ENCODE measurements around the gene CHD9NB.

CHD9NB gene

GRCh38 chr16:53084746-53085334 is 32.1 kb upstream of the CHD9NB start:
- H3K4me3 ChIP-seq (ENCODE audit: low read depth, low read length): no peak overlapping the region
- peaks cover 12% of the 10 kb centered on the region for H3K79me1 ChIP-seq (ENCODE audit: low read length)
- no peaks in the 10 kb centered on the region for H3K9me3 ChIP-seq (ENCODE audit: insufficient read depth, low read depth, low read length)
- no peak overlapping the region for H2AK5ac ChIP-seq (ENCODE audit: low read length)
- H3K9ac ChIP-seq (ENCODE audit: low read length): no peak overlapping the region
- H4K12ac ChIP-seq (ENCODE audit: low read depth, low read length): no peak overlapping the region
- no CpG with 5 or more reads among the region's 8 CpGs for WGBS (ENCODE audit: extremely low coverage, insufficient coverage, insufficient read length)
- H2BK12ac ChIP-seq (ENCODE audit: low read length): peak overlapping the region; percentile 69
- no peak overlapping the region for H4K8ac ChIP-seq (ENCODE audit: low read depth, low read length)
- H3K23ac ChIP-seq (ENCODE audit: low read length): no peak overlapping the region
- H3K4me1 ChIP-seq (ENCODE audit: control insufficient read depth in 1 of 2, insufficient read depth in 2 of 2, low read length in 2 of 2): peaks cover 21 to 32% of the 10 kb centered on the region in 2 experiments
- no peak overlapping the region for H3K27ac ChIP-seq (ENCODE audit: low read depth, low read length)
- no peak overlapping the region for H3K14ac ChIP-seq (ENCODE audit: low read length)
- H3K4me2 ChIP-seq (ENCODE audit: low read length): no peak overlapping the region
- peak overlapping the region; percentile 36 for H4K91ac ChIP-seq (ENCODE audit: low read depth, low read length)
- H3K18ac ChIP-seq (ENCODE audit: low read length): no peak overlapping the region
- H2BK5ac ChIP-seq (ENCODE audit: low read depth, low read length, poor library complexity): no peak overlapping the region
- no peaks in the 10 kb centered on the region for H3K36me3 ChIP-seq (ENCODE audit: control insufficient read depth in 1 of 2, insufficient read depth in 2 of 2, low read length in 2 of 2)
- DNase-seq: no peak
- no peak overlapping the region for H2BK120ac ChIP-seq (ENCODE audit: insufficient read depth, low read length, poor library complexity)
- no peak overlapping the region for H3K4ac ChIP-seq (ENCODE audit: low read depth, low read length)
- no peak overlapping the region for H2AFZ ChIP-seq (ENCODE audit: insufficient read depth, low read length, poor library complexity)
- H3K79me2 ChIP-seq (ENCODE audit: control insufficient read depth, insufficient read depth, low read length, poor library complexity): no peaks in the 10 kb centered on the region
- no peaks in the 10 kb centered on the region for H3K27me3 ChIP-seq (ENCODE audit: insufficient read depth, low read length)

GRCh38 chr16:53084141-53084541 is 31.4 kb upstream of the CHD9NB start:
- Histone ChIP-seq H3K14ac (ENCODE audit: low read length) (peak overlapping the region; percentile 32), H2BK5ac (ENCODE audit: low read depth, low read length, poor library complexity) (no peak overlapping the region), H2BK120ac (ENCODE audit: insufficient read depth, low read length, poor library complexity) (no peak overlapping the region), H3K79me1 (ENCODE audit: low read length) (peaks cover 16% of the 10 kb centered on the region), H3K27ac (ENCODE audit: low read depth, low read length) (no peak overlapping the region), H2AK5ac (ENCODE audit: low read length) (no peak overlapping the region), H2BK12ac (ENCODE audit: low read length) (no peak overlapping the region), H3K4me2 (ENCODE audit: low read length) (no peak overlapping the region), H3K4me1 (ENCODE audit: control insufficient read depth in 1 of 2, insufficient read depth in 2 of 2, low read length in 2 of 2) (peaks cover 26 to 38% of the 10 kb centered on the region in 2 experiments), H3K18ac (ENCODE audit: low read length) (no peak overlapping the region), H4K91ac (ENCODE audit: low read depth, low read length) (no peak overlapping the region), H3K36me3 (ENCODE audit: control insufficient read depth in 1 of 2, insufficient read depth in 2 of 2, low read length in 2 of 2) (no peaks in the 10 kb centered on the region), H3K79me2 (ENCODE audit: control insufficient read depth, insufficient read depth, low read length, poor library complexity) (no peaks in the 10 kb centered on the region), H3K4ac (ENCODE audit: low read depth, low read length) (no peak overlapping the region), H3K27me3 (ENCODE audit: insufficient read depth, low read length) (no peaks in the 10 kb centered on the region), H3K23ac (ENCODE audit: low read length) (no peak overlapping the region), H3K4me3 (ENCODE audit: low read depth, low read length) (no peak overlapping the region), H2AFZ (ENCODE audit: insufficient read depth, low read length, poor library complexity) (no peak overlapping the region), H4K8ac (ENCODE audit: low read depth, low read length) (no peak overlapping the region), H4K12ac (ENCODE audit: low read depth, low read length) (no peak overlapping the region), H3K9ac (ENCODE audit: low read length) (no peak overlapping the region), H3K9me3 (ENCODE audit: insufficient read depth, low read depth, low read length) (no peaks in the 10 kb centered on the region)
- WGBS (ENCODE audit: extremely low coverage, insufficient coverage, insufficient read length): no CpG with 5 or more reads among the region's 4 CpGs
- peak in 1 of 2 donors; percentile 19 for DNase-seq

- no peak overlapping the region for H3K18ac ChIP-seq (ENCODE audit: low read length)
- no CpG with 5 or more reads among the region's 1 CpG for WGBS (ENCODE audit: extremely low coverage, insufficient coverage, insufficient read length)
- H2BK120ac ChIP-seq (ENCODE audit: insufficient read depth, low read length, poor library complexity): no peak overlapping the region
- no peak overlapping the region for H4K8ac ChIP-seq (ENCODE audit: low read depth, low read length)
- no peaks in the 10 kb centered on the region for H3K27me3 ChIP-seq (ENCODE audit: insufficient read depth, low read length)
- H3K9me3 ChIP-seq (ENCODE audit: insufficient read depth, low read depth, low read length): no peaks in the 10 kb centered on the region
- H3K79me2 ChIP-seq (ENCODE audit: control insufficient read depth, insufficient read depth, low read length, poor library complexity): no peaks in the 10 kb centered on the region
- no peak overlapping the region for H3K14ac ChIP-seq (ENCODE audit: low read length)
- no peak overlapping the region for H3K4ac ChIP-seq (ENCODE audit: low read depth, low read length)
- H3K27ac ChIP-seq (ENCODE audit: low read depth, low read length): no peak overlapping the region
- H3K23ac ChIP-seq (ENCODE audit: low read length): no peak overlapping the region
- no peak overlapping the region for H4K12ac ChIP-seq (ENCODE audit: low read depth, low read length)
- no peak overlapping the region for H4K91ac ChIP-seq (ENCODE audit: low read depth, low read length)
- no peak overlapping the region for H2BK12ac ChIP-seq (ENCODE audit: low read length)
- no peak for DNase-seq
- no peak overlapping the region for H3K4me2 ChIP-seq (ENCODE audit: low read length)
- peaks cover 16% of the 10 kb centered on the region for H3K79me1 ChIP-seq (ENCODE audit: low read length)
- no peaks in the 10 kb centered on the region for H3K36me3 ChIP-seq (ENCODE audit: control insufficient read depth in 1 of 2, insufficient read depth in 2 of 2, low read length in 2 of 2)
- H2AFZ ChIP-seq (ENCODE audit: insufficient read depth, low read length, poor library complexity): no peak overlapping the region
- no peak overlapping the region for H3K4me3 ChIP-seq (ENCODE audit: low read depth, low read length)
- peaks cover 26 to 41% of the 10 kb centered on the region in 2 experiments for H3K4me1 ChIP-seq (ENCODE audit: control insufficient read depth in 1 of 2, insufficient read depth in 2 of 2, low read length in 2 of 2)
- no peak overlapping the region for H2BK5ac ChIP-seq (ENCODE audit: low read depth, low read length, poor library complexity)
- H2AK5ac ChIP-seq (ENCODE audit: low read length): no peak overlapping the region
- H3K9ac ChIP-seq (ENCODE audit: low read length): no peak overlapping the region
Observed at GRCh38 chr16:53083119-53083518, 30.4 kb upstream of the CHD9NB start.

GRCh38 chr16:53082509-53082908 is 29.8 kb upstream of the CHD9NB start:
- Histone ChIP-seq H3K4me1 (ENCODE audit: control insufficient read depth in 1 of 2, insufficient read depth in 2 of 2, low read length in 2 of 2) (peaks cover 26 to 41% of the 10 kb centered on the region in 2 experiments), H3K18ac (ENCODE audit: low read length) (no peak overlapping the region), H2AK5ac (ENCODE audit: low read length) (no peak overlapping the region), H3K9ac (ENCODE audit: low read length) (no peak overlapping the region), H2BK12ac (ENCODE audit: low read length) (no peak overlapping the region), H3K27me3 (ENCODE audit: insufficient read depth, low read length) (no peaks in the 10 kb centered on the region), H2BK120ac (ENCODE audit: insufficient read depth, low read length, poor library complexity) (no peak overlapping the region), H3K9me3 (ENCODE audit: insufficient read depth, low read depth, low read length) (no peaks in the 10 kb centered on the region), H4K91ac (ENCODE audit: low read depth, low read length) (no peak overlapping the region), H4K8ac (ENCODE audit: low read depth, low read length) (no peak overlapping the region), H3K4me3 (ENCODE audit: low read depth, low read length) (no peak overlapping the region), H3K79me1 (ENCODE audit: low read length) (peaks cover 16% of the 10 kb centered on the region), H3K4me2 (ENCODE audit: low read length) (no peak overlapping the region), H3K4ac (ENCODE audit: low read depth, low read length) (no peak overlapping the region), H3K27ac (ENCODE audit: low read depth, low read length) (no peak overlapping the region), H3K36me3 (ENCODE audit: control insufficient read depth in 1 of 2, insufficient read depth in 2 of 2, low read length in 2 of 2) (no peaks in the 10 kb centered on the region), H2AFZ (ENCODE audit: insufficient read depth, low read length, poor library complexity) (no peak overlapping the region), H3K79me2 (ENCODE audit: control insufficient read depth, insufficient read depth, low read length, poor library complexity) (no peaks in the 10 kb centered on the region), H3K23ac (ENCODE audit: low read length) (no peak overlapping the region), H3K14ac (ENCODE audit: low read length) (no peak overlapping the region), H4K12ac (ENCODE audit: low read depth, low read length) (no peak overlapping the region), H2BK5ac (ENCODE audit: low read depth, low read length, poor library complexity) (no peak overlapping the region)
- WGBS (ENCODE audit: extremely low coverage, insufficient coverage, insufficient read length): no CpG with 5 or more reads among the region's 4 CpGs
- DNase-seq: no peak
